Activated T-helper 17 cell treated with anti-CD3 and anti-CD28 coated beads, Interleukin-2, amount 50 U/mL, for 72 hours (primary cell): ENCODE data around the gene LRBA. TPM values are rescaled to one million over a fixed set of nuclear protein-coding genes. Genes with fewer than 3 reads are reported as not detected.

Source experiments
- ATAC-seq: fragments of 150-1000 bp; cut with Tn5 transposase; replicated peaks from 2 replicates; pipeline ENCODE4 v1.10.0; 2021; ENCODE audit warnings: mild to moderate bottlenecking, moderate library complexity
- H3K27ac Mint-ChIP-seq: one replicate; pipeline ENCODE4 v1.8.0; 2022; ENCODE audit warnings: mixed read lengths
- H3K27me3 Mint-ChIP-seq: one replicate; pipeline ENCODE4 v1.8.0; 2022; ENCODE audit warnings: mixed read lengths
- H3K36me3 Mint-ChIP-seq: one replicate; pipeline ENCODE4 v1.8.0; 2022; ENCODE audit warnings: low read depth, mild to moderate bottlenecking, mixed read lengths
- H3K4me1 Mint-ChIP-seq: one replicate; pipeline ENCODE4 v1.8.0; 2022; ENCODE audit warnings: mixed read lengths
- H3K4me3 Mint-ChIP-seq: one replicate; pipeline ENCODE4 v1.8.0; 2022; ENCODE audit warnings: mild to moderate bottlenecking, mixed read lengths
- H3K9me3 Mint-ChIP-seq: one replicate; pipeline ENCODE4 v1.8.0; 2022; ENCODE audit warnings: mixed read lengths
- total RNA-seq, 2 donors: library from RNA; stranded (reverse); gene quantifications; one replicate each; pipeline ENCODE4 v1.2.3, GENCODE V29; 2022

The LRBA gene
- total RNA-seq, 2 donors from 2014 or later: 65.2 to 83.4 TPM

- no peaks in the 10 kb centered on the region for H3K9me3 Mint-ChIP-seq
- no peaks in the 10 kb centered on the region for H3K27me3 Mint-ChIP-seq
- no peak for ATAC-seq
- H3K27ac Mint-ChIP-seq: no peak overlapping the region
- peaks cover 20% of the 10 kb centered on the region for H3K36me3 Mint-ChIP-seq
- H3K4me3 Mint-ChIP-seq: no peak overlapping the region
- no peaks in the 10 kb centered on the region for H3K4me1 Mint-ChIP-seq
Measured at GRCh38 chr4:150451883-150452282, 563.2 kb downstream of the LRBA start.

GRCh38 chr4:150447356-150447755 lies 567.7 kb downstream of the LRBA start:
- Mint-ChIP-seq H3K4me3 (no peak overlapping the region), H3K9me3 (no peaks in the 10 kb centered on the region), H3K36me3 (peaks cover 19% of the 10 kb centered on the region)

GRCh38 chr4:150439451-150439933 lies 575.6 kb downstream of the LRBA start:
- no peak for ATAC-seq
- Mint-ChIP-seq H3K27ac (no peak overlapping the region), H3K4me1 (peaks cover 6% of the 10 kb centered on the region), H3K27me3 (no peaks in the 10 kb centered on the region), H3K4me3 (no peak overlapping the region), H3K36me3 (peaks cover 20% of the 10 kb centered on the region), H3K9me3 (no peaks in the 10 kb centered on the region)

More at GRCh38 chr4:150447356-150447755, 567.7 kb downstream of the LRBA start:
- Mint-ChIP-seq H3K27me3 (no peaks in the 10 kb centered on the region), H3K4me1 (no peaks in the 10 kb centered on the region), H3K27ac (no peak overlapping the region)
- no peak for ATAC-seq

GRCh38 chr4:150436598-150437370 lies 578.3 kb downstream of the LRBA start:
- Mint-ChIP-seq H3K9me3 (no peaks in the 10 kb centered on the region), H3K4me3 (peak overlapping the region; percentile 7), H3K27ac (peak overlapping the region; percentile 86), H3K4me1 (peaks cover 6% of the 10 kb centered on the region), H3K36me3 (peaks cover 42% of the 10 kb centered on the region), H3K27me3 (no peaks in the 10 kb centered on the region)
- ATAC-seq: peak; percentile 97

- peaks cover 54% of the 10 kb centered on the region for H3K36me3 Mint-ChIP-seq
- H3K9me3 Mint-ChIP-seq: no peaks in the 10 kb centered on the region
- H3K4me3 Mint-ChIP-seq: no peak overlapping the region
- H3K27ac Mint-ChIP-seq: no peak overlapping the region
- H3K27me3 Mint-ChIP-seq: no peaks in the 10 kb centered on the region
- no peak for ATAC-seq
- H3K4me1 Mint-ChIP-seq: peaks cover 4% of the 10 kb centered on the region
Measured at GRCh38 chr4:150431221-150431620, 583.9 kb downstream of the LRBA start.

GRCh38 chr4:150425161-150425560 lies 589.9 kb downstream of the LRBA start:
- Mint-ChIP-seq H3K9me3 (no peaks in the 10 kb centered on the region), H3K4me1 (peaks cover 4% of the 10 kb centered on the region), H3K27ac (no peak overlapping the region), H3K4me3 (no peak overlapping the region), H3K27me3 (no peaks in the 10 kb centered on the region), H3K36me3 (peaks cover 37% of the 10 kb centered on the region)
- no peak for ATAC-seq

- ATAC-seq: no peak
- Mint-ChIP-seq H3K9me3 (no peaks in the 10 kb centered on the region), H3K36me3 (peaks cover 34% of the 10 kb centered on the region), H3K4me1 (no peaks in the 10 kb centered on the region), H3K4me3 (no peak overlapping the region), H3K27ac (no peak overlapping the region), H3K27me3 (no peaks in the 10 kb centered on the region)
Measured at GRCh38 chr4:150423503-150423902, 591.6 kb downstream of the LRBA start.

- ATAC-seq: no peak
- Mint-ChIP-seq H3K36me3 (peaks cover 31% of the 10 kb centered on the region), H3K27ac (no peak overlapping the region), H3K4me1 (no peaks in the 10 kb centered on the region), H3K27me3 (no peaks in the 10 kb centered on the region), H3K4me3 (no peak overlapping the region), H3K9me3 (no peaks in the 10 kb centered on the region)
Measured at GRCh38 chr4:150423074-150423473, 592.0 kb downstream of the LRBA start.

- Mint-ChIP-seq H3K4me3 (no peak overlapping the region), H3K27ac (no peak overlapping the region), H3K27me3 (no peaks in the 10 kb centered on the region), H3K4me1 (no peaks in the 10 kb centered on the region), H3K9me3 (no peaks in the 10 kb centered on the region), H3K36me3 (peaks cover 26% of the 10 kb centered on the region)
- no peak for ATAC-seq
Measured at GRCh38 chr4:150421612-150422011, 593.5 kb downstream of the LRBA start.

GRCh38 chr4:150419939-150420338 lies 595.1 kb downstream of the LRBA start:
- peaks cover 33% of the 10 kb centered on the region for H3K36me3 Mint-ChIP-seq
- no peaks in the 10 kb centered on the region for H3K9me3 Mint-ChIP-seq
- no peak overlapping the region for H3K4me3 Mint-ChIP-seq
- no peaks in the 10 kb centered on the region for H3K4me1 Mint-ChIP-seq
- H3K27me3 Mint-ChIP-seq: no peaks in the 10 kb centered on the region
- no peak overlapping the region for H3K27ac Mint-ChIP-seq
- no peak for ATAC-seq

- Mint-ChIP-seq H3K4me3 (no peak overlapping the region), H3K4me1 (no peaks in the 10 kb centered on the region), H3K27me3 (no peaks in the 10 kb centered on the region), H3K36me3 (peaks cover 34% of the 10 kb centered on the region), H3K9me3 (no peaks in the 10 kb centered on the region), H3K27ac (no peak overlapping the region)
- ATAC-seq: no peak
Measured at GRCh38 chr4:150418757-150419410, 596.2 kb downstream of the LRBA start.

GRCh38 chr4:150415213-150415612 lies 599.9 kb downstream of the LRBA start:
- Mint-ChIP-seq H3K4me3 (no peak overlapping the region), H3K36me3 (peaks cover 28% of the 10 kb centered on the region), H3K27me3 (no peaks in the 10 kb centered on the region), H3K27ac (no peak overlapping the region), H3K4me1 (no peaks in the 10 kb centered on the region), H3K9me3 (no peaks in the 10 kb centered on the region)
- ATAC-seq: no peak

- H3K4me1 Mint-ChIP-seq: no peaks in the 10 kb centered on the region
- no peak for ATAC-seq
- H3K4me3 Mint-ChIP-seq: no peak overlapping the region
- H3K9me3 Mint-ChIP-seq: no peaks in the 10 kb centered on the region
- H3K27me3 Mint-ChIP-seq: no peaks in the 10 kb centered on the region
- no peak overlapping the region for H3K27ac Mint-ChIP-seq
- H3K36me3 Mint-ChIP-seq: peaks cover 37% of the 10 kb centered on the region
Measured at GRCh38 chr4:150411520-150411919, 603.6 kb downstream of the LRBA start.

- Mint-ChIP-seq H3K27me3 (no peaks in the 10 kb centered on the region), H3K36me3 (peaks cover 43% of the 10 kb centered on the region), H3K4me1 (no peaks in the 10 kb centered on the region), H3K4me3 (no peak overlapping the region), H3K27ac (no peak overlapping the region), H3K9me3 (no peaks in the 10 kb centered on the region)
- ATAC-seq: no peak
Measured at GRCh38 chr4:150402871-150403272, 612.2 kb downstream of the LRBA start.

GRCh38 chr4:150401083-150401687 lies 613.9 kb downstream of the LRBA start:
- H3K9me3 Mint-ChIP-seq: no peaks in the 10 kb centered on the region
- H3K36me3 Mint-ChIP-seq: peaks cover 31% of the 10 kb centered on the region
- no peak overlapping the region for H3K4me3 Mint-ChIP-seq
- H3K4me1 Mint-ChIP-seq: peaks cover 4% of the 10 kb centered on the region
- no peaks in the 10 kb centered on the region for H3K27me3 Mint-ChIP-seq
- ATAC-seq: peak; percentile 62
- no peak overlapping the region for H3K27ac Mint-ChIP-seq
